RWPE2 (cell line): ENCODE measurements around the gene VPS52.

Source experiments
- ATAC-seq: fragments of 200-7000 bp; cut with Tn5 transposase; 3 replicates; pipeline ENCODE4 v1.9.1; 2021; ENCODE audit warnings: low read depth
- DNase-seq: peaks from one replicate; pipeline ENCODE4 v3.0.0-alpha.2; 2020; ENCODE audit warnings: low spot score
- H3K27ac ChIP-seq: fragments of 450-650 bp; 2 replicates; pipeline ENCODE4 v1.5.1; 2017; ENCODE audit warnings: mild to moderate bottlenecking; ENCODE audit not compliant: poor library complexity, severe bottlenecking
- H3K27me3 ChIP-seq: fragments of 250-450 bp; sonication (Bioruptor Pico); 2 replicates; pipeline ENCODE4 v1.5.1; 2021; ENCODE audit warnings: mild to moderate bottlenecking, moderate library complexity; ENCODE audit not compliant: insufficient read depth, poor library complexity, severe bottlenecking
- H3K36me3 ChIP-seq: fragments of 250-450 bp; sonication (Bioruptor Pico); 2 replicates; pipeline ENCODE4 v1.5.1; 2020; ENCODE audit warnings: low read depth, mild to moderate bottlenecking, moderate library complexity
- H3K4me1 ChIP-seq: fragments of 250-450 bp; sonication (Bioruptor Pico); 2 replicates; pipeline ENCODE4 v1.5.1; 2021; ENCODE audit warnings: mild to moderate bottlenecking, moderate library complexity; ENCODE audit not compliant: insufficient read depth, poor library complexity, severe bottlenecking
- H3K4me3 ChIP-seq: fragments of 250-450 bp; sonication (Bioruptor Pico); 2 replicates; pipeline ENCODE4 v1.5.1; 2021; ENCODE audit warnings: mild to moderate bottlenecking, moderate library complexity; ENCODE audit not compliant: severe bottlenecking
- H3K9me3 ChIP-seq: fragments of 250-450 bp; sonication (Bioruptor Pico); 2 replicates; pipeline ENCODE4 v1.5.1; 2021; ENCODE audit warnings: mild to moderate bottlenecking, moderate library complexity; ENCODE audit not compliant: severe bottlenecking
- CTCF ChIP-seq: fragments of 450-650 bp; IDR thresholded peaks from one replicate; pipeline ENCODE4 v1.5.1; 2017; ENCODE audit warnings: mild to moderate bottlenecking, moderate library complexity; ENCODE audit not compliant: poor library complexity, severe bottlenecking

Gene VPS52

GRCh38 chr6:33201147-33201545, 70.5 kb downstream of the VPS52 start:
- H3K4me3 ChIP-seq: peak overlapping the region; percentile 81
- H3K36me3 ChIP-seq: peaks cover 52% of the 10 kb centered on the region
- DNase-seq: no peak
- H3K27ac ChIP-seq: peak overlapping the region; percentile 76
- H3K27me3 ChIP-seq: no peaks in the 10 kb centered on the region
- no peaks in the 10 kb centered on the region for H3K9me3 ChIP-seq
- TF ChIP-seq CTCF: no peak
- H3K4me1 ChIP-seq: peaks cover 18% of the 10 kb centered on the region
- ATAC-seq: no peak
